Stomach (tissue), 9 donors: ENCODE measurements around the gene CLBA1. TPM values are rescaled to one million over a fixed set of nuclear protein-coding genes. Genes with fewer than 3 reads are reported as not detected.
A peak's percentile ranks its signal among the peaks of the same experiment; 100 is the strongest.

Source experiments
- DNase-seq, 2 donors: peaks; one replicate each; pipeline versions ENCODE4 v3.0.0 to v3.0.0-alpha.2; 2013 to 2019
- H3K27ac ChIP-seq, 5 donors: fragments of 200-600 bp in 4 of 5; sonication (generic) in 4 of 5; one replicate each; pipeline ENCODE4 v1.5.1; 2013 to 2019; ENCODE audit warnings: mild to moderate bottlenecking in 1 of 5, moderate library complexity in 1 of 5
- H3K27me3 ChIP-seq, 3 donors: fragments of 200-600 bp; sonication (generic); one replicate each; pipeline ENCODE4 v1.5.1; 2017 to 2019; ENCODE audit warnings: mixed run types in 1 of 3
- H3K36me3 ChIP-seq, 4 donors: fragments of 200-600 bp; sonication (generic); 1 replicate in 3 of 4; 2 replicates in 1 of 4; pipeline ENCODE4 v1.5.1; 2016 to 2019
- H3K4me1 ChIP-seq, 4 donors: fragments of 200-600 bp; sonication (generic); one replicate each; pipeline ENCODE4 v1.5.1; 2016 to 2019
- H3K4me3 ChIP-seq, 4 donors: fragments of 200-600 bp; sonication (generic) in 3 of 4; one replicate each; pipeline ENCODE4 v1.5.1; 2016 to 2019; ENCODE audit warnings: mild to moderate bottlenecking in 1 of 4
- H3K9me3 ChIP-seq, 4 donors: fragments of 200-600 bp; sonication (generic); one replicate each; pipeline ENCODE4 v1.5.1; 2016 to 2019
- CTCF ChIP-seq, 7 experiments: fragments of 450-650 bp in 4 of 7; fragments of 200-600 bp in 3 of 7; sonication (generic) in 3 of 7; IDR thresholded peaks; one replicate each; pipeline ENCODE4 v1.5.1; 2016 to 2019; ENCODE audit warnings: antibody characterized with exemption in 7 of 7, control low read depth in 2 of 7, mild to moderate bottlenecking in 1 of 7
- EP300 ChIP-seq: sonication (generic); formaldehyde crosslinking; IDR thresholded peaks from one replicate; pipeline ENCODE4 v1.6.1; 2017; ENCODE audit warnings: antibody characterized with exemption
- POLR2A ChIP-seq, 4 donors: fragments of 450-650 bp; IDR thresholded peaks; one replicate each; pipeline ENCODE4 v1.6.1; 2016; ENCODE audit warnings: antibody characterized with exemption in 4 of 4, control low read depth in 2 of 4, mild to moderate bottlenecking in 1 of 4, moderate library complexity in 1 of 4
- POLR2AphosphoS5 ChIP-seq, 3 donors: sonication (generic); formaldehyde crosslinking; IDR thresholded peaks; one replicate each; pipeline ENCODE4 v1.6.1; 2016; ENCODE audit warnings: antibody characterized with exemption in 3 of 3
- WGBS, 5 donors: extraction: QIAGEN DNeasy Blood & Tissue Kit in 3 of 5; methylation state at CpG; one replicate each; pipeline versions ENCODE4 v1.1.5 to v1.1.7; 2013 to 2018; 5-methylcytosine and 5-hydroxymethylcytosine counted together
- intact Hi-C: fragments of 100-400 bp; cut with DNase I; formaldehyde crosslinking; loops from one replicate; pipeline ENCODE4 v1.15.1; 2023; ENCODE audit warnings: low total_unique reads
- polyA plus RNA-seq, 3 donors: library from polyadenylated mRNA; stranded (reverse); fragments of 200-250 nt; gene quantifications; one replicate each; pipeline ENCODE4 v1.2.3, GENCODE V29; 2013
- total RNA-seq, 5 donors: library from RNA; depleted of rRNA; stranded (reverse); fragments of >200 nt; gene quantifications; one replicate each; pipeline versions ENCODE4 v1.1.0 to v1.2.3, GENCODE V29; 2014 to 2016
- donor health status: healthy with polysubstance abuse.
- donor health status: Bipolar disorder and iron deficiency.
- donor health status: healthy.

The CLBA1 gene
- total and polyA plus RNA-seq, 8 donors: 3.5 to 13.9 (median 5.8) TPM; not detected in 1

GRCh38 chr14:104979758-104980610, 5.6 kb upstream of the CLBA1 start:
- Histone ChIP-seq H3K27ac (peak overlapping the region in 3 of 5 donors; percentile 15 to 73 (median 60)), H3K36me3 (no peaks in the 10 kb centered on the region)
- TF ChIP-seq POLR2A (IDR thresholded peaks at IDR 0.05): no peak
- peak in 2 of 3 donors; percentile 52 to 83 for TF ChIP-seq POLR2AphosphoS5 (IDR thresholded peaks at IDR 0.05)

GRCh38 chr14:104980611-104981531, 4.7 kb upstream of the CLBA1 start:
- 86 to 94% (median 91%) methylated on average over 17 to 22 of the region's 22 CpGs for WGBS, 5 donors
- Histone ChIP-seq H3K4me1 (peaks cover 30 to 52% (median 45%) of the 10 kb centered on the region in 4 donors), H3K27me3 (peaks cover 0 to 30% (median 21%) of the 10 kb centered on the region in 3 donors), H3K4me3 (no peak overlapping the region), H3K27ac (peak overlapping the region in 3 of 5 donors; percentile 15 to 73 (median 60)), H3K9me3 (no peaks in the 10 kb centered on the region), H3K36me3 (no peaks in the 10 kb centered on the region)
- no peak for DNase-seq
- intact Hi-C loops: no loop called here
- TF ChIP-seq POLR2AphosphoS5 (IDR thresholded peaks at IDR 0.05): no peak
- TF ChIP-seq EP300: no peak
- TF ChIP-seq CTCF (IDR thresholded peaks at IDR 0.05): no peak
- TF ChIP-seq POLR2A (IDR thresholded peaks at IDR 0.05): no peak

More at GRCh38 chr14:104979758-104980610, 5.6 kb upstream of the CLBA1 start:
- Histone ChIP-seq H3K27me3 (peaks cover 0 to 31% (median 21%) of the 10 kb centered on the region in 3 donors), H3K9me3 (no peaks in the 10 kb centered on the region), H3K4me3 (no peak overlapping the region), H3K4me1 (peaks cover 34 to 59% (median 49%) of the 10 kb centered on the region in 4 donors)
- 35 to 57% (median 49%) methylated on average over 17 to 19 of the region's 19 CpGs for WGBS, 5 donors
- intact Hi-C loops: loop anchor here (5.0 kb wide), 2 partner anchors 42 to 62 kb away; partner anchors contain the start of gene CDCA4
- peak; percentile 40 to 77 for DNase-seq

- no peaks in the 10 kb centered on the region for H3K9me3 ChIP-seq
- no peak overlapping the region for H3K27ac ChIP-seq
- H3K36me3 ChIP-seq: no peaks in the 10 kb centered on the region
- no peak for DNase-seq
- H3K4me3 ChIP-seq: no peak overlapping the region
- peaks cover 29 to 52% (median 45%) of the 10 kb centered on the region in 4 donors for H3K4me1 ChIP-seq
- TF ChIP-seq POLR2A (IDR thresholded peaks at IDR 0.05): no peak
- peaks cover 0 to 20% (median 19%) of the 10 kb centered on the region in 3 donors for H3K27me3 ChIP-seq
- WGBS, 5 donors: 72 to 88% (median 80%) methylated on average over 11 to 17 of the region's 17 CpGs
- intact Hi-C loops: no loop called here
Observed at GRCh38 chr14:104981699-104982541, 3.7 kb upstream of the CLBA1 start.

- Histone ChIP-seq H3K36me3 (no peaks in the 10 kb centered on the region), H3K27ac (no peak overlapping the region), H3K4me3 (no peak overlapping the region), H3K27me3 (peaks cover 0 to 12% (median 12%) of the 10 kb centered on the region in 3 donors), H3K4me1 (peaks cover 21 to 50% (median 39%) of the 10 kb centered on the region in 4 donors), H3K9me3 (no peaks in the 10 kb centered on the region)
- intact Hi-C loops: no loop called here
- no peak for TF ChIP-seq POLR2A (IDR thresholded peaks at IDR 0.05)
- TF ChIP-seq POLR2AphosphoS5 (IDR thresholded peaks at IDR 0.05): no peak
- TF ChIP-seq CTCF (IDR thresholded peaks at IDR 0.05): no peak
- no peak for TF ChIP-seq EP300
- no peak for DNase-seq
- 68 to 85% (median 78%) methylated on average over 6 to 10 of the region's 10 CpGs for WGBS, 5 donors
Observed at GRCh38 chr14:104982548-104983230, 2.9 kb upstream of the CLBA1 start.
